ENCODE data around the gene SLC1A3.

The SLC1A3 gene

GRCh38 chr5:36637516-36637915 is 31.1 kb downstream of the SLC1A3 start:
- no peak overlapping the region for H3K27ac ChIP-seq (ENCODE audit: low read length)
- no peak overlapping the region for H3K4me3 ChIP-seq (ENCODE audit: low read length)
- no peaks in the 10 kb centered on the region for H3K9me3 ChIP-seq (ENCODE audit: insufficient read depth, low read length)
- H3K36me3 ChIP-seq (replicated peaks; ENCODE audit: low read depth, low read length), result no peaks in the 10 kb centered on the region
- peaks cover 16% of the 10 kb centered on the region for H3K27me3 ChIP-seq (ENCODE audit: low read depth, low read length)
- no peaks in the 10 kb centered on the region for H3K4me1 ChIP-seq (ENCODE audit: low read length)
- no peak overlapping the region for H3K4me2 ChIP-seq (ENCODE audit: low read length)
- H2AFZ ChIP-seq (ENCODE audit: low read depth, low read length), result no peak overlapping the region
- TF ChIP-seq CTCF (IDR thresholded peaks at IDR 0.05; ENCODE audit: low read depth, low read length) (no peak), EZH2phosphoT487 (IDR thresholded peaks at IDR 0.05; ENCODE audit: low read depth) (no peak)
- H4K20me1 ChIP-seq (ENCODE audit: insufficient read depth, low read length), result no peaks in the 10 kb centered on the region
- H3K79me2 ChIP-seq (ENCODE audit: low read length), result no peaks in the 10 kb centered on the region
- H3K9ac ChIP-seq (ENCODE audit: low read length), result no peak overlapping the region

DNA sequence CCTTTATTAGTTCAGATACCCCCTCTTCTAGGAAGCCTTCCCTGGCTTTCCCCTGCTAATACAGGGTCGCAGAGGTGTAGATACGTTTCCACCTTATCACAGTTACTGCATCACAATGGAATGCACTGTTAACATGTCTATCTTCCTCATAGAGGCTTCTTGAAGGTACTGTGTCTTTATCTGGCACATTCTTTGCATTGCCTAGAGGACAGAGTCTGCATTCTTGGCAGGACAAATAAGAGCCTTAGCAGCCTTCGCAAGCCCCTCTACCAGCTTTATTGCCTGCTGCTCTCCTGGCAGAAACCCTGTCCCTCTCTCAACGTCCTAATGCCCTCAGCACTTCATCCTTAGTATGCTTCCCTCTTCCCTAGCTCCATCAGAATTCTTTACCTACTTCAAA is 31.6 kb downstream of the SLC1A3 start:
- H3K36me3 ChIP-seq (replicated peaks; ENCODE audit: low read depth, low read length), result no peaks in the 10 kb centered on the region
- H3K79me2 ChIP-seq (ENCODE audit: low read length), result no peaks in the 10 kb centered on the region
- H3K4me1 ChIP-seq (ENCODE audit: low read length), result no peaks in the 10 kb centered on the region
- H3K27ac ChIP-seq (ENCODE audit: low read length), result no peak overlapping the region
- H3K9me3 ChIP-seq (ENCODE audit: insufficient read depth, low read length), result no peaks in the 10 kb centered on the region
- H4K20me1 ChIP-seq (ENCODE audit: insufficient read depth, low read length), result no peaks in the 10 kb centered on the region
- H3K4me2 ChIP-seq (ENCODE audit: low read length), result no peak overlapping the region
- TF ChIP-seq CTCF (IDR thresholded peaks at IDR 0.05; ENCODE audit: low read depth, low read length), result no peak
- TF ChIP-seq EZH2phosphoT487 (IDR thresholded peaks at IDR 0.05; ENCODE audit: low read depth), result no peak
- no peak overlapping the region for H2AFZ ChIP-seq (ENCODE audit: low read depth, low read length)
- H3K4me3 ChIP-seq (ENCODE audit: low read length), result no peak overlapping the region
- H3K27me3 ChIP-seq (ENCODE audit: low read depth, low read length), result peaks cover 16% of the 10 kb centered on the region
- H3K9ac ChIP-seq (ENCODE audit: low read length), result no peak overlapping the region

GRCh38 chr5:36640949-36641348 is 34.5 kb downstream of the SLC1A3 start:
- Histone ChIP-seq H3K9ac (ENCODE audit: low read length) (no peak overlapping the region), H3K36me3 (replicated peaks; ENCODE audit: low read depth, low read length) (no peaks in the 10 kb centered on the region), H3K9me3 (ENCODE audit: insufficient read depth, low read length) (no peaks in the 10 kb centered on the region), H3K27me3 (ENCODE audit: low read depth, low read length) (peaks cover 16% of the 10 kb centered on the region), H3K27ac (ENCODE audit: low read length) (no peak overlapping the region), H3K79me2 (ENCODE audit: low read length) (no peaks in the 10 kb centered on the region), H3K4me1 (ENCODE audit: low read length) (no peaks in the 10 kb centered on the region), H4K20me1 (ENCODE audit: insufficient read depth, low read length) (no peaks in the 10 kb centered on the region), H3K4me2 (ENCODE audit: low read length) (no peak overlapping the region), H3K4me3 (ENCODE audit: low read length) (no peak overlapping the region), H2AFZ (ENCODE audit: low read depth, low read length) (no peak overlapping the region)
- no peak for TF ChIP-seq EZH2phosphoT487 (IDR thresholded peaks at IDR 0.05; ENCODE audit: low read depth)
- TF ChIP-seq CTCF (IDR thresholded peaks at IDR 0.05; ENCODE audit: low read depth, low read length), result no peak

- Histone ChIP-seq H3K4me2 (ENCODE audit: low read length) (no peak overlapping the region), H3K9ac (ENCODE audit: low read length) (no peak overlapping the region), H3K9me3 (ENCODE audit: insufficient read depth, low read length) (no peaks in the 10 kb centered on the region), H3K27ac (ENCODE audit: low read length) (no peak overlapping the region), H3K79me2 (ENCODE audit: low read length) (no peaks in the 10 kb centered on the region), H2AFZ (ENCODE audit: low read depth, low read length) (no peak overlapping the region), H3K4me3 (ENCODE audit: low read length) (no peak overlapping the region), H3K36me3 (replicated peaks; ENCODE audit: low read depth, low read length) (no peaks in the 10 kb centered on the region), H3K4me1 (ENCODE audit: low read length) (no peaks in the 10 kb centered on the region), H3K27me3 (ENCODE audit: low read depth, low read length) (peaks cover 16% of the 10 kb centered on the region), H4K20me1 (ENCODE audit: insufficient read depth, low read length) (no peaks in the 10 kb centered on the region)
- TF ChIP-seq CTCF (IDR thresholded peaks at IDR 0.05; ENCODE audit: low read depth, low read length), result no peak
- TF ChIP-seq EZH2phosphoT487 (IDR thresholded peaks at IDR 0.05; ENCODE audit: low read depth), result no peak
These were observed 35.0 kb downstream of the SLC1A3 start for GRCh38 chr5:36641431-36641830.

Data from OCI-LY3 (cell line).